Stomach (tissue), 4 donors: Measurements from ENCODE around the gene RNF149.

Experiments
- CTCF ChIP-seq, 7 experiments: fragments of 450-650 bp in 4 of 7; fragments of 200-600 bp in 3 of 7; sonication (generic) in 3 of 7; IDR thresholded peaks; one replicate each; pipeline ENCODE4 v1.5.1; 2016 to 2019; ENCODE audit warnings: antibody characterized with exemption in 7 of 7, control low read depth in 2 of 7, mild to moderate bottlenecking in 1 of 7
- EP300 ChIP-seq: sonication (generic); formaldehyde crosslinking; IDR thresholded peaks from one replicate; pipeline ENCODE4 v1.6.1; 2017; ENCODE audit warnings: antibody characterized with exemption
- POLR2A ChIP-seq, 4 donors: fragments of 450-650 bp; IDR thresholded peaks; one replicate each; pipeline ENCODE4 v1.6.1; 2016; ENCODE audit warnings: antibody characterized with exemption in 4 of 4, control low read depth in 2 of 4, mild to moderate bottlenecking in 1 of 4, moderate library complexity in 1 of 4
- POLR2AphosphoS5 ChIP-seq, 3 donors: sonication (generic); formaldehyde crosslinking; IDR thresholded peaks; one replicate each; pipeline ENCODE4 v1.6.1; 2016; ENCODE audit warnings: antibody characterized with exemption in 3 of 3

DNA sequence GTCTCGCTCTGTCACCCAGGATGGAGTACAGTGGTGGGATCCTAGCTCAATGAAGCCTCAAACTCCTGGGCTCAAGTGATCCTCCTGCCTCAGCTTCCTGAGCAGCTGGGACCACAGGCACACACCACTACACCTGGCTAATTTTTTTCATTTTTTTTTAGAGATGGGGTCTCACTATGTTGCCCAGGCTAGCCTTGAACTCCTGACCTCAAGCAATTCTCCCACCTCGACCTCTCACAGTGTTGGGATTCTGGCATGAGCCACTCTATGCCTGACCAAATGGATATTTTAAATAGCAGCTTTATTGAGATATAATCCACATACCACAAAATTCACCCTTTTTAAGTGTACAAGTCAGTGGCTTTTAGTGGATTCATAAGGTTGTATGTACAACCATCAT, 11.1 kb downstream of the RNF149 start:
- TF ChIP-seq CTCF (IDR thresholded peaks at IDR 0.05) (no peak), POLR2A (IDR thresholded peaks at IDR 0.05) (no peak), POLR2AphosphoS5 (IDR thresholded peaks at IDR 0.05) (no peak), EP300 (no peak)
